ENCODE results near the gene TSPAN5.
A peak's percentile ranks its signal among the peaks of the same experiment; 100 is the strongest.
"Not testable (repeated sequence)": the region's sequence is repeated elsewhere in the genome, so short reads cannot be mapped to it uniquely, and the experiment has no call there.

Gene TSPAN5

GRCh38 chr4:98658287-98659105, at the start of gene TSPAN5:
TSS of gene TSPAN5 (minus strand) at chr4:98658611.
- peak; percentile 86 for DNase-seq

DNA sequence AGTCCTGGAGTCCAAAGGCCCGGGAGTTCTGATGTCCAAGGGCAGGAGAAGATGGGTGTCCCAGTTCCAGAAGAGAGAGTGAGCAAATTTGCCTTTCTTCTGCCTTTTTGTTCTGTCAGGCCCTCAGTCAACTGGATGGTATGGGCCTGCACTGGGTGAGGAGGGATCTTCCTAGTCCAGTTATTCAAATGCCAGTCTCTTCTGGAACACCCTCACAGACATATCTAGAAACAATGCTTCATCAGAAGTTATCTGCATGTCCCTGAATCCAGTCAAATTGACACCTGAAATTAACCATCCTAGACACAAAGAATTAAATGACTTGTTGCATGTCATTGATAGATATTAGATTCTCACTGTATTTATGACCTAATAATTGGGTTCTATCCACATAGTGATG, 48.5 kb upstream of the TSPAN5 start:
- no peak for DNase-seq

GRCh38 chr4:98706200-98706813, 47.9 kb upstream of the TSPAN5 start:
- no peak for DNase-seq

DNA sequence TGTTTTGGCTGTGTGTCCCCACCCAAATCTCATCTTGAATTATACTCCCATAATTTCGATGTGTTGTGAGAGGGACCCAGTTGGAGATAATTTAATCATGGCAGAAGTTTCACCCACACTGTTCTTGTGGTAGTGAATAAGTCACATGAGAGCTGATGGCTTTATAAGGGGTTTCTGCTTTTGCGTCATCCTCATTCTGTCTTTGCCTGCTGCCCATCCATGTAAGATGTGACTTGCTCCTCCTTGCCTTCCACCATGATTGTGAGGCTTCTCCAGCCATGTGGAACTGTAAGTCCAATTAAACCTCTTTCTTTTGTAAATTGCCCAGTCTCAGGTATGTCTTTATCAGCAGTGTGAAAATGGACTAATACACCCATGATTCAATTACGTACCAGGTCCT, 47.2 kb upstream of the TSPAN5 start:
- not testable (repeated sequence) for DNase-seq

DNA sequence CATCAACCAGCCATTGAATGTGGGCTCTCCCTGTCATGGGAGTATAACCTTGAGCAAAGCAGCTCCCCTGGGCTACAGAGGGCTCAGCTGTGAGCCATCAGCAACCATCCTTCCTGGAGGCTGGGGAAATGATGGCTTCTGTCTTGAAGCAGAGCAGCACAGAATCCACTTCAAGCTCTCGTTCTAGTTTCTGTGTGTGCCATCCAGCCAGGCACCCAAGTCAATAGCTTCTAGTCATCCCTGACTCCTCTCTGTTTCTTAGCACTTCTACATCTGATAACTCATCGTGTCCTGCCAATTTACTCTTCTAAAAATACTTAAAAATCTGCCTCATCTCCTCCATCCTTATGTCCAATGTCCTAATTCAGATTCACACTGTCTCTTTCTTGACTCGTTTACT, 42.2 kb upstream of the TSPAN5 start:
- no peak for DNase-seq

DNA sequence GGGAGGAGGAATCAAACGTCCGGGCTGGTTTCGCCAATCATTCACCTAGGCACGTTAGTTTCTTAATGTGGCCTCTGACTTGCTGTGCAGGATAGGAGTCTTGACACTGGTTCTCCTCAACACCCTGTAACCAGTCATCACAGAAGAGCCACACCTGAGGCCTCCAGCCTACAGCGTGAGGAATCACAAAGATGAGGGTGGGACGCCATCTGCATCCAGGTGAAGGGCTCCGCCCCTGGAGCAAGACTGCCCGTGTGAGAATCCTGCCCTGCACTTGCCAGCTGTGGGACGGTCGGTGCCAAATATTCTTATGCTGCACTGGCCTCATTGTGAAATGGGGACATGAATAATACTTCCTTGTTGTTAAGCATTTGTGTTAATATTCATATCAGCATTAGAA, 35.7 kb upstream of the TSPAN5 start:
- no peak for DNase-seq

DNA sequence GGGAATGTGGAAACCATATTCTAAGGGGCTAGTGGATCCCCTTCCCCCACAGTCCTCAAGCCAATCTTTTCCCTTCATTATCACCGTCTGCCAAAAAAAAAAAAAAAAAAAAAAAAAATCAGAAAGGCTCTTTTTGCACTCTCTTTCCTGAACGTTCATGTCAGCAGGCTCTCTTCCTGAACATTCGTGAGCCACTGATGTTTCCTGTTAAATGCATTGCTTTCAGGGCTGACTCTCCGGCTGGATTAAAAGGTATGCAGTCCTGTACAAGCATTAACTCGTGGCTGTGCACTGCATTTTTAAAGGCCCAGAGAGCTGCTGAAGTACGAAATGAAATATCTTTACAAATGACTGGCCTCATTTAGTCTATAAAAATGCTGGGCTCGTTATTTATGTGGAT, 34.0 kb upstream of the TSPAN5 start:
- no peak for DNase-seq

GRCh38 chr4:98691588-98691987, 33.2 kb upstream of the TSPAN5 start:
- DNase-seq = no peak

GRCh38 chr4:98689507-98690174, 31.2 kb upstream of the TSPAN5 start:
- no peak for DNase-seq

GRCh38 chr4:98688411-98689290, 30.2 kb upstream of the TSPAN5 start:
- peak; percentile 54 for DNase-seq

DNA sequence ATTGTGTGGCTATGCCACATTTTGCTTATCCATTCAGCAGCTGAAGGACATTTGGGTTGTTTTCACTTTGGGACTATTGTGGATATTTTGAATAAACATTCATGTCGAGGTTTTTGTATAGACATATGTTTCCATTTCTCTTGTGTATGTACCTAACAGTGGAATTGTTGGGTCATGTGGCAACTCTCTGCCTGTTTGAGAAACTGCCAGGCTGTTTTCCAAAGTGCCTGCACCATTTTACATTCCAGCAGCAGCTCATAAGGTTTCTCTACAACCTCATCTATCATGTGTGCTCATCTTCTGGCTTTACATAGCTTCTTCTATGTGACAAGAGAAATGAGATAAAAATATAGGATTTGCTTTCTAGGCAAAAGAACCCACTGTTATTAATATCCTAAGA, 29.5 kb upstream of the TSPAN5 start:
- DNase-seq = no peak

DNA sequence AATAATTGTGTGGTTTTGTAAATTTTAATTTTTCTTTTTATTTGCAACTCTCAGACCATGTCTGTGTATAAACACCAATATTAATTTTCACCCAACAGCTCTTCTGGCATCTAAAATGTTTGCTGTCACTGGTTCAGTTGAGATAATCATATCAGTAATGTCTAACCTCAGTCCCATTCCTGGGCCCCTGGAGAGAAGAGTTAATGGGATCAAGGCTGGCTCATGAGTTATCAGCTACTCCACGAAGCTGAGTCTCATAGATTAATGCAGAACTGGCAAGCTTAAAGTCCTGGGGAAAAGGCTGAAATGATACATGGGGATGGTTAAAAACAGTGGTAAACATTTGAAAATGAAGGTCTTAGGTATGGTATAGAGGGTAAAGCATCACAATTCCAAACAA, 28.4 kb upstream of the TSPAN5 start:
- no peak for DNase-seq

DNA sequence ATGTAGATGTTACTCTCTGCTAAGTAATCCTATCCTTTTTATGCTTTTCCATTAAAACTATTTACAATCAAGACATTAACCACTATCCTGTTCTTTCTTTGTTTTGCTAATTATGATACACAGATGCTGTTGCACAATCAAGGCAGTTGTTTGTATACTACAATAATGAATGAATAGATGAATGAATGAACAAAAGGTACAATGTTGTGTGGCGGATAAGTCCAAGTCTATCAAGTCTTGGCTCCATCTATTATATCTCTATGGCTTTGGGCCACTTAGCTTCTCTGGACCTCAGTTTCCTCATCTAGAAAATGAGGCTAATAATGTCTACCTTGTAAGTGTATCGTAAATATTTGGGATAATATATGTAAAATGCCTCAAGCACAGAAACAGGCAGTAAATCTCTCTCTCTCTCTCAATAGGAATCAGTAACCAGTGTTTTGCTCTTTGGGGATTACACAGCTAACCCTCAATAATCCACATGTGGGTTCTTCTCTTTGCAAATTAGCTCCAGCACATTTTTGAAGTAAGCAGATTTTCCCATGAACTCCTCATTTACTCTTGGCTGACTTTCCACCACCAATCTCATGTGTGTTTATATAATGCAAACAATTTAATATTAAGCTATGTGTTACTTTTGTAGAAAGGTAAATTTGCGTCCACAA, 27.8 kb upstream of the TSPAN5 start:
- DNase-seq = no peak

GRCh38 chr4:98685225-98686042, 27.0 kb upstream of the TSPAN5 start:
- DNase-seq = no peak

GRCh38 chr4:98682719-98683118, 24.3 kb upstream of the TSPAN5 start:
- no peak for DNase-seq

- no peak for DNase-seq
Measured at GRCh38 chr4:98680806-98681205, 22.4 kb upstream of the TSPAN5 start.

GRCh38 chr4:98679738-98680137, 21.3 kb upstream of the TSPAN5 start:
- no peak for DNase-seq

DNA sequence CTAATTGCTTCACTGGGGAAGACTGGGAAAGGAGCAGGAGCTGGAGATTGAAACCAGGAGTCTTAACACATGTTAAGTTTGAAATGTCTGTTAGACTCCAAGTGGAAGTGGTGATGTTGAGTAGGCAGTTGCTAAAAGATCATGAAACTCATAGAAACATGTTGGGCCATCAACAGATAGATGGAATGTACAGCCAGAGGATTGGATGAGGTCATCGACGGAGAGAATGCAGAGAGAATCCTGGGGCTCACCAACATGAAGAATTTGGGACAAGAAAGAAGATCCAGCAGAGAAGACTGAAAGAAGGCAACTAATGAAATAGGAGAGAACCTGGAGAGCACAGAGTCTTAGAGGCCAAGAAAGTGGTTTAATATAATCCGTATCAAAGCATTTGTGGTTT, 19.4 kb upstream of the TSPAN5 start:
- DNase-seq = no peak

- DNase-seq = no peak
Measured at GRCh38 chr4:98674404-98675173, 16.2 kb upstream of the TSPAN5 start.

- DNase-seq = no peak
Measured at GRCh38 chr4:98673978-98674377, 15.6 kb upstream of the TSPAN5 start.

- no peak for DNase-seq
Measured at GRCh38 chr4:98673288-98673644, 14.9 kb upstream of the TSPAN5 start.
